OCI-LY7 (cell line): Measurements from ENCODE around the gene PIGBOS1.

Experiments
- CTCF ChIP-seq: fragments of 200-600 bp; sonication (generic); conservative IDR thresholded peaks from 2 replicates; pipeline ENCODE4 v1.5.1; 2014; ENCODE audit warnings: mild to moderate bottlenecking, antibody characterized with exemption, low read length, moderate library complexity, mixed read lengths
- EZH2phosphoT487 ChIP-seq: fragments of 200-600 bp; sonication (generic); IDR thresholded peaks from 2 replicates; pipeline ENCODE4 v1.6.1; 2018; ENCODE audit warnings: low read depth, borderline replicate concordance, mild to moderate bottlenecking, mixed run types, antibody characterized with exemption, low read length, moderate library complexity, mixed read lengths

DNA sequence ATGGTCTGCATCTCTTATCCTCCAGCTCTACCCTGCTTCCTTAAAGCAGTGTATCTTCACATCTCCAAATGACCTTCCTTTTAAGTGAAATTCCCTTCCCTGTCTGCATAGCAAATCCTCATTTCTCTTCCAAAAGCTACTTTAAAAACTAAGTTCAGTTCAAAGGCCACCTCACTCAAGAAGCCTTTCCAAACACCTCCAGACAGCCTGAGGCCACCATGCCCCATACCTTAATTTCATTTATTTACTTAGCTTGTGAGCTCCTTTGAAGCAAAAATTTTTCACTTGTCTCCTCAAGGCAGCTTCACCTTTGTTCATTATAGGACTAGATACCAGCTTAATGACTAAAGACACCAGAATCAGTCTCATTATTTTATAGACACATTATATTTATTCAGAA, 39.5 kb upstream of the PIGBOS1 start:
- TF ChIP-seq CTCF, result no peak
- TF ChIP-seq EZH2phosphoT487, result no peak
